A673 (cell line): Measurements from ENCODE around the gene RALB.

Source experiments
- EZH2 ChIP-seq: fragments of 200-600 bp; sonication (generic); IDR thresholded peaks from 2 replicates; pipeline ENCODE4 v1.6.1; 2017; ENCODE audit warnings: borderline replicate concordance, low read depth, mild to moderate bottlenecking, mixed read lengths, antibody characterized with exemption, low read length; ENCODE audit not compliant: poor library complexity, severe bottlenecking
- TF ChIP-seq, protein P1 (sequence below): fragments of 300-800, 200-600 bp; sonication (generic); conservative IDR thresholded peaks from 2 replicates; pipeline ENCODE4 v1.5.1; 2017; ENCODE audit warnings: low read depth, mild to moderate bottlenecking, antibody characterized with exemption, low read length, moderate library complexity, mixed read lengths

DNA sequence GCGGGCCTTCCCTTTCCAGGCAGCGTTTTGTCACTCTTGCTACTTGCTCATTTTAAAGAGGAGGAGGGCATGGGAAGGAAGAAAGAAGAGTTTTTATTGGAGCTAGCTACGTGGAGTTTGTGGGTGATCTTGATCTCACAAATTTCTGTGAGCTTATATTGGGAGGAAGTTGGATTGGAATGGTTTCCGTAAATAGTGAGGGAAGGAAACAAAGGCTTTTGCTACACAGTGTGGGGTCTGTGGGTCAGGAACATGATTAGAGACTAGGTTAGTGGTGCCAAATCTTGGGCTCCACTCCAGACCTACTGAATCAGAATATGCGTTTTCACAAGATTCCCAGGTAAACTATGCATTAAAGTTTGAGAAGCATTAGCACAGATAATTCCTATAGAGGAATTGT, 8.1 kb downstream of the RALB start:
- TF ChIP-seq, protein P1, sequence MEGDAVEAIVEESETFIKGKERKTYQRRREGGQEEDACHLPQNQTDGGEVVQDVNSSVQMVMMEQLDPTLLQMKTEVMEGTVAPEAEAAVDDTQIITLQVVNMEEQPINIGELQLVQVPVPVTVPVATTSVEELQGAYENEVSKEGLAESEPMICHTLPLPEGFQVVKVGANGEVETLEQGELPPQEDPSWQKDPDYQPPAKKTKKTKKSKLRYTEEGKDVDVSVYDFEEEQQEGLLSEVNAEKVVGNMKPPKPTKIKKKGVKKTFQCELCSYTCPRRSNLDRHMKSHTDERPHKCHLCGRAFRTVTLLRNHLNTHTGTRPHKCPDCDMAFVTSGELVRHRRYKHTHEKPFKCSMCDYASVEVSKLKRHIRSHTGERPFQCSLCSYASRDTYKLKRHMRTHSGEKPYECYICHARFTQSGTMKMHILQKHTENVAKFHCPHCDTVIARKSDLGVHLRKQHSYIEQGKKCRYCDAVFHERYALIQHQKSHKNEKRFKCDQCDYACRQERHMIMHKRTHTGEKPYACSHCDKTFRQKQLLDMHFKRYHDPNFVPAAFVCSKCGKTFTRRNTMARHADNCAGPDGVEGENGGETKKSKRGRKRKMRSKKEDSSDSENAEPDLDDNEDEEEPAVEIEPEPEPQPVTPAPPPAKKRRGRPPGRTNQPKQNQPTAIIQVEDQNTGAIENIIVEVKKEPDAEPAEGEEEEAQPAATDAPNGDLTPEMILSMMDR, result no peak
- no peak for TF ChIP-seq EZH2
